Measurements from ENCODE around the gene CLMP. TPM values are rescaled to one million over a fixed set of nuclear protein-coding genes. Genes with fewer than 3 reads are reported as not detected.

CLMP gene
- total and polyA plus RNA-seq, 9 of the 15 experiments (the other 6 are each of a cell fraction or from before 2014, with no cell fraction given) = 0.02 to 0.15 (median 0.03) TPM; not detected in 6

GRCh38 chr11:123194337-123195187 lies 486 bp downstream of the CLMP start:
- no TSS peak for BruUV-seq (replicated peaks)
- H3K4me1 ChIP-seq (replicated peaks in 1 of 2; ENCODE audit: control insufficient read depth in 2 of 2, insufficient read depth in 2 of 2, low read length in 2 of 2) = peaks cover 0 to 5% of the 10 kb centered on the region in 2 experiments; a peak in 1 of 5 replicates
- in situ Hi-C loops (cut with MboI) = no loop called here
- TF ChIP-seq TEAD1 (CRISPR knock-in tag; IDR thresholded peaks at IDR 0.05) (no peak), ZNF224 (CRISPR knock-in tag; IDR thresholded peaks at IDR 0.05) (no peak), MED1 (CRISPR knock-in tag; IDR thresholded peaks at IDR 0.05; ENCODE audit: borderline replicate concordance) (no peak), CSDE1 (IDR thresholded peaks at IDR 0.05) (no peak), MAFF (IDR thresholded peaks at IDR 0.05; ENCODE audit: low read length) (no peak), KHSRP (IDR thresholded peaks at IDR 0.05) (no peak), CBFA2T2 (conservative IDR thresholded peaks at IDR 0.05) (no peak), ETV6 (IDR thresholded peaks at IDR 0.05; ENCODE audit: borderline replicate concordance in 1 of 2, low read depth in 2 of 2, low read length in 1 of 2) (no peak), ETV6 (CRISPR knock-in tag; IDR thresholded peaks at IDR 0.05; ENCODE audit: borderline replicate concordance) (no peak), ZNF134 (CRISPR knock-in tag; conservative IDR thresholded peaks at IDR 0.05) (no peak), RAD21 (CRISPR knock-in tag; conservative IDR thresholded peaks at IDR 0.05 in 1 of 2, IDR thresholded peaks at IDR 0.05 in 1 of 2) (no peak), MXI1 (IDR thresholded peaks at IDR 0.05; ENCODE audit: low read depth, low read length) (no peak), TCF7 (IDR thresholded peaks at IDR 0.05; ENCODE audit: borderline replicate concordance) (no peak)
- H2AFZ ChIP-seq (ENCODE audit: low read depth, low read length) = no peak overlapping the region
- DNase-seq (ENCODE audit: extremely low read depth in 1 of 4, low spot score in 3 of 4) (no peak), ATAC-seq (no peak), FAIRE-seq (no peak)
- no peak overlapping the region for H3K9ac ChIP-seq (ENCODE audit: insufficient read depth in 1 of 2, low read depth in 2 of 2, low read length in 2 of 2)
- 0 out of 2 replicates have a peak, but pooled peaks cover 3% of the 10 kb centered on the region for H4K20me1 ChIP-seq (replicated peaks; ENCODE audit: control insufficient read depth, insufficient read depth, low read length)
- no peak overlapping the region for H3K27ac ChIP-seq (ENCODE audit: extremely low read depth, low read depth, low read length)
- H3K27me3 ChIP-seq (ENCODE audit: control insufficient read depth in 2 of 2, insufficient read depth in 2 of 2, low read length in 2 of 2) = peaks cover 24 to 39% of the 10 kb centered on the region in 2 experiments
- CTCF ChIA-PET (ENCODE audit: low intra/inter-chr PET ratio) = no interaction called here
- H3K79me2 ChIP-seq (ENCODE audit: control insufficient read depth, insufficient read depth, low read length) = no peaks in the 10 kb centered on the region
- H3K4me2 ChIP-seq (ENCODE audit: insufficient read depth, low read length) = no peak overlapping the region
- no peaks in the 10 kb centered on the region for H3K9me3 ChIP-seq (replicated peaks; ENCODE audit: control insufficient read depth, insufficient read depth, low read depth, low read length)
- 2% methylated on average over 16 of the region's 54 CpGs for WGBS (ENCODE audit: insufficient coverage, low coverage, missing lambda C conversion rate)
- no peaks in the 10 kb centered on the region for H3K36me3 ChIP-seq (ENCODE audit: control insufficient read depth, insufficient read depth, low read length)
- POLR2A ChIA-PET = interaction anchor here (0.6 kb wide), 1 partner anchor 12 kb away, joined by 3 read pairs; no protein-coding TSS in a partner anchor
- intact Hi-C loops (cut with micrococcal nuclease) = no loop called here
- H3K9me1 ChIP-seq (ENCODE audit: control insufficient read depth, insufficient read depth, low read length) = no peaks in the 10 kb centered on the region
- H3K4me3 ChIP-seq = no peak overlapping the region

Measured in K562 (cell line).